Stimulated activated CD4-positive, alpha-beta T cell treated with anti-CD3 and anti-CD28 coated beads, Interleukin-12 subunit alpha, Interleukin-12 subunit beta, amount 100 ng/mL, for 48 hours (primary cell): ENCODE data around the gene ROR1.

Experiments used
- DNase-seq, 3 donors: peaks; one replicate each; pipeline ENCODE4 v3.0.0-alpha.2; 2020; ENCODE audit warnings: low read depth in 2 of 3, low spot score in 1 of 3

ROR1 gene

DNA sequence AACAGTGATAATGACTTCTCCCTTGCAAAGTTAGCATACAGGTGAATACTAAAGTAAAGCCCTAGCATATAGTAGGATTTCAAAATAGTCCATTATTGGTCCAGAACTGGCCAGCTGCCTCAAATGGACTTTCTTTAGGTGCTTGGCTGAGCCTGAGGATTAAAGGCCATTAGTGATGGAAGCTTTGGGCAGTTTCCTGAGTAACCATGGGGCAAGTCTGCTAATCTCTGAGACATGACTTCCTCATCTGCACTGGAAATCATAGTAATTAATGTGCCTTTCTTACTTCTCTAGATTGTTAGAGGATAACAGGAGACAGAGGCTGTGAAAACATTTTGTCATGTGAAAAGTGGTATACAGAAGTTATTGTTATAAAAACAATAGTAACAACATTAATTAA lies 273.1 kb downstream of the ROR1 start:
- no peak for DNase-seq

DNA sequence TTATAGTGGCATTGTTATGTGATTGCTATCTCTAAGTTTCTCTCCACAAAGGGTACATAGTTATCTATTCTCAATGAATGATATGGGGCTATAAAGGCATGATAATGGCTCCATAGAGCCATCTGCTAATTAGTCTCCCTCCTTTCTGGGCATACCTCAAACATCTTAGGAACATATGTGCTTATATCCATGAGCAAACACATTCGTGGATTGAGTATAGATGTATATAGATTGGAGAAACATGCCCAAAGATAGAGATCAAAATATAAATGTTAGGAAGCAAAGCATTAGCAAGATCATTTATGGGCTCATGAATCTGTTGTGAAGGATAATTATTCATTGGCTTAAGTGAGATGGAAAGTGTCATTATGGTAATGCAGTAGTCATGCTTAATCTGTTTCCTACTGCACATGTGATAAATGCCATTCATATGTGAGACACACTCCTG lies 273.8 kb downstream of the ROR1 start:
- DNase-seq, result no peak

GRCh38 chr1:64049900-64050540 lies 276.2 kb downstream of the ROR1 start:
- DNase-seq, result no peak

DNA sequence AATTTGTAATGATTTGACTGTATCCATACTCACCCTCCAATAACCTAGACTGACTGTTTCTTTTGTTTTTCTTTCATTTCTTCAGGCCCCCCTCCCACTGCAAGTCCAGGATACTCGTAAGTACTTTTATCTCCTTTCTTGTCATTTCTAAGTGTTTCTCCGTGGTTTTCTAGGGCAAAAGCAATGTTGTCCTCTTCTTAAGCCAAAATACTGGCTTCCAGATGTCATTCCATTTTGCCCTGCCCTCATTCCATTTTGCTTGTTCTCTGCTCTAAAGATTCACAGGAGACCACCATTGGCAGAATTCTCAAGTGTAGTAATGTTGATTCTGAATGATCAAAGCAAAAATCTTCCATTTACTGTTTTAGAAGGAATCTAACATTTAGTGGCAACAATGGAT lies 276.8 kb downstream of the ROR1 start:
- DNase-seq, result no peak

GRCh38 chr1:64051796-64052195 lies 278.0 kb downstream of the ROR1 start:
- DNase-seq, result no peak

DNA sequence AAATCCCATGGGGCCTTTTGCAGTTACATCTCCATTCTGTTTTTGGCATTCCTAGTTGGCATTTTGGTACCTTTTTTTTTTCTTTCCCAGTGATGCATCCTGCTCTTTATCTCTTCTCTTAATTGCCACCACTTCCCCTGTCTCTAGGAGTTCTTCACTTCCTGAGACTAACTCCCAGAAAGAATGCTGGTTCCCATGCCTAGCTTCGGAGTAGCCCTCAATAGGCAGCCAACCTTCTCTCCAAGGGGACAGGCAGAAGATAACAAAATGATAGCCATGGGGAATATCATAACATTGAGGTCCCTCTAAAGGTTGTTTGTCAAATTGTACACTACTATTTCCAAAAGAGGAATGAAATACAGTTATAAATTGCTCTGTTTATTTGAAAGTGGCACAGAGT lies 279.0 kb downstream of the ROR1 start:
- DNase-seq, result no peak

DNA sequence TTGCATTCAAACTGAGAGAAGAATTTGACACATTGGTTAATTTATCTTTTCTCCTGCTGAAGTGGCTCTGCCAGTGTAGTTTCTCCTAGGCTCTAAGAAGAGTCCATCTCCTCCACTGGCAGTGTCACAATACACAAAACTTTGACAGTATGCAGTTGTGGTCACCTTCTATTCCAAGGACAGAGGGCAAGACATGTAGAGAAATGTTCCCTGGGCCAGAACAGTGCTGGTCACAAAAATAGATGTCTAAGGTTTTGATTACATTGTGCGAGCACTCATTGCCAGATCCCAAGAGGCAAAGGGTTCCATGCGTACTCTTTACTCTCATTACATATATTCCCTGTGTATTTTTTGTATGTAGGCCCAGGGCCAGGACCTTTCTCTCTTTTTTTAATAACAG lies 281.5 kb downstream of the ROR1 start:
- DNase-seq, result no peak

GRCh38 chr1:64059556-64059955 lies 285.7 kb downstream of the ROR1 start:
- DNase-seq, result no peak

GRCh38 chr1:64060611-64061302 lies 286.9 kb downstream of the ROR1 start:
- DNase-seq, result no peak

- no peak for DNase-seq
These were observed 287.8 kb downstream of the ROR1 start for GRCh38 chr1:64061430-64062104.

GRCh38 chr1:64062529-64062928 lies 288.7 kb downstream of the ROR1 start:
- no peak for DNase-seq

- DNase-seq, result no peak
These were observed 289.2 kb downstream of the ROR1 start for GRCh38 chr1:64062941-64063581.

GRCh38 chr1:64065571-64065970 lies 291.8 kb downstream of the ROR1 start:
- no peak for DNase-seq

DNA sequence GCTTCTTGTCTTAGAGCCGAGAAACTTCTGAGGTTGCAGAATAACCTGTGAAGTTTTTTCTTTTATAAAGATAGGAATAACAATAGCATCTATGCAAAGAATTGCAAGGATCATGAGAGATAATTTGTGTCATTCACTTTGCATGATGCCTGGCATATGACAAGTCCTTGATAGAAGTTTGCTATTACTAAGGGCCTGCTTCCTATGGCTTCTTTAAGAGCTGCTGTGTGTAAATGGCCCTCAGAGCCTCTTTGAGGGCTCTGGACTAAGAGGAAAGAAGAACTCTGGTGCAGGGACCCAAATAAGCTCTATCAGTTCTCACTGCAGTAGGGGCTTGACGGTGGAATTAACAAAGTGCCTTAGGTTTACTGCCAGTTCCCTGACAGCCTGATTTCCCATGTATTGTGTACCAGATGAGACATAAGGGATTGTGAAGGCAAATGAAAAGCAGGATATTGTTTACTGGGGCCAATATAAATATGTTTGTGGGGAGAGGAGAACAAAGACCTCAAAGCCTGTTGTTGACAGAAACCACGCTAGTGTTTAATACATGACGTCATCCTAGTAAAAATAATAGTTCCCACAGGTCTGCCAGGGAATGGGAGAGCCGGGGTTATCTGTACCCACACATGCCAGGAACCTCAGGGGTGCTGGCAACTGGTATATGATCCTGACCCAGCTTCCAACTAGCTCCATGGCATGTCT lies 298.4 kb downstream of the ROR1 start:
- no peak for DNase-seq

- DNase-seq, result no peak
These were observed 299.9 kb downstream of the ROR1 start for GRCh38 chr1:64073705-64074104.

- no peak for DNase-seq
These were observed 300.9 kb downstream of the ROR1 start for GRCh38 chr1:64074767-64075166.

DNA sequence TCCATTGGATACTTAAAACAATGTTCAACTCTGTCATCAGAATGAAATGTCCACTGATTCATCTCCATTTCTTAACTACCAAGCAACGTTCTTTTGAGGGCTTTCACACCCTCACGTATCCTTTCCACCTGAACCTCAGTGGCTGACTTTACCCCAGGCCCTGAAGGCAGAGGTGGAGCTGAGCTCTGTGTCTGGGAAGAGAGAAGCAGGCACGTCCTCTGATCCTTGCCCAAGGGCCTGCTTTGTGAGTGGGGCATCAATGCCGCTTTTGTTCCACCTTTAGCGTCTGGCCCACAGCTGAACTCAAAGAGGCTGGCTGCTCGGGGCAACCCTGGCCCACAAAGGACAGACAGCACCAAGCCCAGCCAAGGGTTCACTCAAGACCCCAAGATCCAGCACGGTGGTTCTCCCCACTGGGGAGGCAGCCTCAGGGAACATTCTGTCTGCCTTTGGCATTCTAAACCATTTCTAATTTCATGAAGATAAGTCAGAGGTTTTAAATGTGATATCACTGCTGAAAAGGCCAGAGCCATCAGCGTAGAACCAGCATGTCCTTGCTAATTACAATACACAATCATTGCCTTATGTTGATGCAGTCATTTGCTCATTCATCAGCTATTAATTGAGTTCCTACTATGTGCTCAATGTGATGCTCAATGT lies 303.6 kb downstream of the ROR1 start:
- no peak for DNase-seq

- DNase-seq, result no peak
These were observed 307.2 kb downstream of the ROR1 start for GRCh38 chr1:64080941-64081562.

- DNase-seq, result no peak
These were observed 308.6 kb downstream of the ROR1 start for GRCh38 chr1:64082459-64082858.

- no peak for DNase-seq
These were observed 310.6 kb downstream of the ROR1 start for GRCh38 chr1:64084451-64084850.
